ENCODE data around the gene NKX2-8. TPM values are rescaled to one million over a fixed set of nuclear protein-coding genes. Genes with fewer than 3 reads are reported as not detected.

The NKX2-8 gene
- total RNA-seq, 1 donor, result not detected

DNA sequence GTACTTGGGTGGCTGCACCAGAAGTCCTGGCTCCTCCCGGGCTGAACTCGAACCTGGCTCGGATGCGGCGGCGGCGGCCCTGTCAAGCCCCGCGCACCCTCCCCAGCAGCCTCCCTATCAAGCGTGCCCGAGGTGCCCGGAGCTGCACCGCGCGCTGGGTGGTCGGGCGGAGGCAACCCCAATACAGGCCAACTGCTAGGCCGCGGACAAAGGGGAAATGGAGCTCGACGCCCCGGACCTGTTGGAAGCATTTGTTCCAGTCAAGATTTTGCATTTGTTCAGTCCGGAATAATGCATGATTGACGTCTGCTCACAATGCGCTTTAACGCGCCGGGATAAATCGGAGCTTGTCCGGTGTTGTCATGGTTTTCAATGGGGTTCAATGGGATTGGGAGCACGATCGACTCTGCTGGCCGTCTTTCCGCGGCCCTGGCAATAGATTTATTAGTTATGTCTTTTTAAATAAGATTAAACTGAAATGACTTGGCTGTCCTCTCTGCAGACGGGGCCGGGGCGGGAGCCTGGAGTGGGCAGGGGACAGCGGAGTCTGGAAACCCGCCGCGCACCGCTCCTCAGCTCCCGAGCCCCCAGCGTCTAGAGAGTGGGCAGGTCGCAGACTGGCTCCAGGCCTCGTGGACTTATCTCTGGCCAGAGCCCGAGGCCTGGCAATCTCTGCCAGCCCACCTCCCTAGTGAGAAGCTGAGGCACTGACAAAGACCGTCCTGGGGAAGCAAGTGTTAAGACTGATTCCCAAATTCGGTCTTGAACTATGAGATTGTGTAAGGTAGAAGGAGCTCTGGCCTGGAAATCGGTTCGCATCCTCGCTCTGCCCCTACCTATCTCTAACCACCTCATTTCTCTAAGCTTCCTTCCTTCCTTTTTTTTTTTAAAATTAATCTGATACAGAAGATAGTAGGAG lies 1.7 kb upstream of the NKX2-8 start:
- H3K4me2 ChIP-seq (ENCODE audit: insufficient read depth, low read length), result no peak overlapping the region
- H3K27me3 ChIP-seq (ENCODE audit: insufficient read depth, low read length), result peaks cover 65% of the 10 kb centered on the region
- H2AFZ ChIP-seq (ENCODE audit: low read length), result no peak overlapping the region
- peak; percentile 66 for DNase-seq (ENCODE audit: insufficient read length, low spot score, missing footprints)
- H3K4me1 ChIP-seq (ENCODE audit: insufficient read depth, low read length), result no peaks in the 10 kb centered on the region
- no peaks in the 10 kb centered on the region for H4K20me1 ChIP-seq (ENCODE audit: insufficient read depth, low read length)
- H3K9me3 ChIP-seq (ENCODE audit: low read depth, low read length), result no peaks in the 10 kb centered on the region
- TF ChIP-seq, protein P1, sequence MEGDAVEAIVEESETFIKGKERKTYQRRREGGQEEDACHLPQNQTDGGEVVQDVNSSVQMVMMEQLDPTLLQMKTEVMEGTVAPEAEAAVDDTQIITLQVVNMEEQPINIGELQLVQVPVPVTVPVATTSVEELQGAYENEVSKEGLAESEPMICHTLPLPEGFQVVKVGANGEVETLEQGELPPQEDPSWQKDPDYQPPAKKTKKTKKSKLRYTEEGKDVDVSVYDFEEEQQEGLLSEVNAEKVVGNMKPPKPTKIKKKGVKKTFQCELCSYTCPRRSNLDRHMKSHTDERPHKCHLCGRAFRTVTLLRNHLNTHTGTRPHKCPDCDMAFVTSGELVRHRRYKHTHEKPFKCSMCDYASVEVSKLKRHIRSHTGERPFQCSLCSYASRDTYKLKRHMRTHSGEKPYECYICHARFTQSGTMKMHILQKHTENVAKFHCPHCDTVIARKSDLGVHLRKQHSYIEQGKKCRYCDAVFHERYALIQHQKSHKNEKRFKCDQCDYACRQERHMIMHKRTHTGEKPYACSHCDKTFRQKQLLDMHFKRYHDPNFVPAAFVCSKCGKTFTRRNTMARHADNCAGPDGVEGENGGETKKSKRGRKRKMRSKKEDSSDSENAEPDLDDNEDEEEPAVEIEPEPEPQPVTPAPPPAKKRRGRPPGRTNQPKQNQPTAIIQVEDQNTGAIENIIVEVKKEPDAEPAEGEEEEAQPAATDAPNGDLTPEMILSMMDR (IDR thresholded peaks at IDR 0.05; ENCODE audit: extremely low read depth, low read depth, low read length), result no peak
- no peak overlapping the region for H3K27ac ChIP-seq (ENCODE audit: low read depth, low read length)
- H3K36me3 ChIP-seq (ENCODE audit: insufficient read depth, low read length), result no peaks in the 10 kb centered on the region
- H3K4me3 ChIP-seq (ENCODE audit: insufficient read depth, low read length), result no peak overlapping the region
- no peaks in the 10 kb centered on the region for H3K79me2 ChIP-seq (ENCODE audit: insufficient read depth, low read length)

DNA sequence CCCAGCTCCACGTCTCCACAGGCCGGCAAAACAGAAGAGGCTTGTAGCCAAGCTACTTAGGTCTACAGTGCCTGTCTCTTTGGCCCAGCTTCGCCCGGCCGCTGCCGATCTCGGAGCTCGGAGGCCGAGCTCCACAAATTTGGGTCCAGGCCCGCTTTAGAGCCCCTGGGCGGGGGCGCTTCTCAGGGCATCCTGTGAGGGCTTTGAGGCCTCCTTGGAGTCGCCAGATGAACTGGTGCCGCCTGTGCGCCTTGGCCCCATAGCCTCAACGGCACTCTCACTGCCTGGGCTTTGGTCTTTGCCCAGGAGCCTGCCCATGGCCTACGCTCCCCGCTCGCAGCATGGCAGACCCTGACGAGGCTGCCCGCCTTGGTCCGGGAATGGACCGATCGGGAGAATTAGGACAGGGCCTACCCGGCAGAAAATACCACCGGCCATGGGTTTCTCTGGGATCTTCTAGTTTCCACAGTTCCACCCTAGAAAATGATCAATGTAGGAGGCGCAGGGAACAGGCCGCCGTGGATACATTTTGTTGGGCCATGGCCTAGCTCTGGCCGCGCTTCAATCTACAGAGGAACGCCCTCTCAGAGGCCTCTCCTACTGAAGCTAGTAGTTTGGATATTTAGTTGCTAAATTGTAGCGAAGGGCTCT lies 953 bp upstream of the NKX2-8 start:
- no peak overlapping the region for H3K4me2 ChIP-seq (ENCODE audit: insufficient read depth, low read length)
- no peaks in the 10 kb centered on the region for H4K20me1 ChIP-seq (ENCODE audit: insufficient read depth, low read length)
- H3K79me2 ChIP-seq (ENCODE audit: insufficient read depth, low read length), result no peaks in the 10 kb centered on the region
- no peak overlapping the region for H2AFZ ChIP-seq (ENCODE audit: low read length)
- no peaks in the 10 kb centered on the region for H3K4me1 ChIP-seq (ENCODE audit: insufficient read depth, low read length)
- DNase-seq (ENCODE audit: insufficient read length, low spot score, missing footprints), result peak; percentile 58
- peaks cover 73% of the 10 kb centered on the region for H3K27me3 ChIP-seq (ENCODE audit: insufficient read depth, low read length)
- TF ChIP-seq, protein P1 (IDR thresholded peaks at IDR 0.05; ENCODE audit: extremely low read depth, low read depth, low read length), result no peak
- no peaks in the 10 kb centered on the region for H3K36me3 ChIP-seq (ENCODE audit: insufficient read depth, low read length)
- no peaks in the 10 kb centered on the region for H3K9me3 ChIP-seq (ENCODE audit: low read depth, low read length)
- no peak overlapping the region for H3K27ac ChIP-seq (ENCODE audit: low read depth, low read length)
- no peak overlapping the region for H3K4me3 ChIP-seq (ENCODE audit: insufficient read depth, low read length)

DNA sequence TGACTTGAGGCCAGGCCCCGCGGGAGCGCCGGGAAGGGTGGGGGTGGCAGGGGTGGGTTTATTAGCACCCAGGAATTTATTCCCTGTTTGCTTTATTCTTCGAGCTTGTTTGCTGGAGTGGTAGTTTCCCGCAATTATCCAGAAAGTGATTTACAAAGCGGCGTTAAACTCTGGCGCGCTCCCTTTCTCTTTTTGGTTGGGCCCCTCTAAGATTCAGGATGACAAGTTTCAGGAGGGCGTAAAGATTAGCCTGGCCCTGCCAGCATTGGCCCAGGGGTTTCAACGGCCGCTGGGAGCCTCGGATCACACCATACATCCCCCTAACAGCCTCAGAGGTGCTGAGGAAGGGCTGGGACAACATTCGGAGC lies 444 bp upstream of the NKX2-8 start:
- Histone ChIP-seq H4K20me1 (ENCODE audit: insufficient read depth, low read length) (no peaks in the 10 kb centered on the region), H3K79me2 (ENCODE audit: insufficient read depth, low read length) (no peaks in the 10 kb centered on the region), H3K4me2 (ENCODE audit: insufficient read depth, low read length) (no peak overlapping the region), H3K9me3 (ENCODE audit: low read depth, low read length) (no peaks in the 10 kb centered on the region), H3K36me3 (ENCODE audit: insufficient read depth, low read length) (no peaks in the 10 kb centered on the region), H3K4me1 (ENCODE audit: insufficient read depth, low read length) (no peaks in the 10 kb centered on the region), H3K27me3 (ENCODE audit: insufficient read depth, low read length) (peaks cover 68% of the 10 kb centered on the region), H2AFZ (ENCODE audit: low read length) (no peak overlapping the region), H3K27ac (ENCODE audit: low read depth, low read length) (no peak overlapping the region), H3K4me3 (ENCODE audit: insufficient read depth, low read length) (no peak overlapping the region)
- peak; percentile 81 for DNase-seq (ENCODE audit: insufficient read length, low spot score, missing footprints)
- TF ChIP-seq, protein P1 (IDR thresholded peaks at IDR 0.05; ENCODE audit: extremely low read depth, low read depth, low read length), result no peak
